ENCODE measurements around the gene EXOC4.

The EXOC4 gene

GRCh38 chr7:133860628-133861335 lies 607.9 kb downstream of the EXOC4 start:
- H3K27ac ChIP-seq, result no peak overlapping the region
- no peak for TF ChIP-seq ZFX (IDR thresholded peaks at IDR 0.05)
- TF ChIP-seq CTCF (conservative IDR thresholded peaks at IDR 0.05), result no peak

GRCh38 chr7:133861876-133862275 lies 609.0 kb downstream of the EXOC4 start:
- TF ChIP-seq ZFX (IDR thresholded peaks at IDR 0.05), result no peak
- no peak for TF ChIP-seq CTCF (conservative IDR thresholded peaks at IDR 0.05)
- H3K27ac ChIP-seq, result 0 out of 2 replicates have a peak overlapping the region, but pooled peaks have one; percentile 18

- H3K27ac ChIP-seq, result no peak overlapping the region
- no peak for TF ChIP-seq CTCF (conservative IDR thresholded peaks at IDR 0.05)
- no peak for TF ChIP-seq ZFX (IDR thresholded peaks at IDR 0.05)
These were observed 610.6 kb downstream of the EXOC4 start for GRCh38 chr7:133863362-133864061.

- H3K27ac ChIP-seq, result no peak overlapping the region
These were observed 616.7 kb downstream of the EXOC4 start for GRCh38 chr7:133869556-133869955.

GRCh38 chr7:133871757-133872156 lies 618.9 kb downstream of the EXOC4 start:
- no peak overlapping the region for H3K27ac ChIP-seq
- TF ChIP-seq ZFX (IDR thresholded peaks at IDR 0.05) (no peak), CTCF (conservative IDR thresholded peaks at IDR 0.05) (no peak)

More at GRCh38 chr7:133869556-133869955, 616.7 kb downstream of the EXOC4 start:
- no peak for TF ChIP-seq ZFX (IDR thresholded peaks at IDR 0.05)
- TF ChIP-seq CTCF (conservative IDR thresholded peaks at IDR 0.05), result no peak

- no peak for TF ChIP-seq ZFX (IDR thresholded peaks at IDR 0.05)
- TF ChIP-seq CTCF (conservative IDR thresholded peaks at IDR 0.05), result no peak
- H3K27ac ChIP-seq, result no peak overlapping the region
These were observed 620.3 kb downstream of the EXOC4 start for GRCh38 chr7:133873187-133873586.

- no peak for TF ChIP-seq ZFX (IDR thresholded peaks at IDR 0.05)
- no peak for TF ChIP-seq CTCF (conservative IDR thresholded peaks at IDR 0.05)
- no peak overlapping the region for H3K27ac ChIP-seq
These were observed 620.8 kb downstream of the EXOC4 start for GRCh38 chr7:133873631-133874030.
